H1 (cell line): Measurements from ENCODE around the gene SLC30A10. TPM values are rescaled to one million over a fixed set of nuclear protein-coding genes. Genes with fewer than 3 reads are reported as not detected.

Source experiments
- CTCF ChIA-PET: fragments of 300-600 bp; sonication (Branson Sonifier 250); formaldehyde crosslinking; loops from one replicate; lab custom pipeline; 2021; ENCODE audit not compliant: partially characterized antibody; lab: Charles Lee
- POLR2A ChIA-PET: fragments of 300-600 bp; sonication (Branson Sonifier 250); formaldehyde crosslinking; loops from one replicate; lab custom pipeline; 2021; ENCODE audit warnings: inconsistent platforms; ENCODE audit not compliant: partially characterized antibody; lab: Charles Lee
- DNase-seq, 2 experiments: peaks; one replicate each; pipeline versions ENCODE4 v3.0.0 to v3.0.0-alpha.2; 2010 to 2022; ENCODE audit warnings: low spot score in 2 of 2, low read depth in 1 of 2, mixed read lengths in 1 of 2
- FAIRE-seq: peaks from 2 replicates; lab custom pipeline; 2011; peaks lifted over from hg19 to GRCh38; lab: Jason Lieb, UNC
- H2AFZ ChIP-seq: 2 replicates; pipeline ENCODE4 v1.8.1; 2012; ENCODE audit warnings: low read length, inconsistent platforms
- H2AK5ac ChIP-seq: 2 replicates; pipeline ENCODE4 v1.6.1; 2013; ENCODE audit warnings: low read depth, low read length
- H2BK120ac ChIP-seq: replicated peaks from 2 replicates; pipeline ENCODE3; 2013; ENCODE audit warnings: low read depth, low read length, inconsistent platforms
- H2BK12ac ChIP-seq: 2 replicates; pipeline ENCODE4 v1.6.1; 2013; ENCODE audit warnings: low read depth, low read length
- H2BK15ac ChIP-seq: 2 replicates; pipeline ENCODE4 v1.6.1; 2013; ENCODE audit warnings: low read length
- H2BK20ac ChIP-seq: 2 replicates; pipeline ENCODE4 v1.6.1; 2013; ENCODE audit warnings: low read length
- H2BK5ac ChIP-seq: 2 replicates; pipeline ENCODE4 v1.6.1; 2013; ENCODE audit warnings: low read depth, low read length
- H3K14ac ChIP-seq: 2 replicates; pipeline ENCODE4 v1.6.1; 2013; ENCODE audit warnings: inconsistent platforms; ENCODE audit not compliant: insufficient read length
- H3K18ac ChIP-seq: 2 replicates; pipeline ENCODE4 v1.6.1; 2013; ENCODE audit warnings: low read length; ENCODE audit errors: extremely low read depth
- H3K23ac ChIP-seq: 2 replicates; pipeline ENCODE4 v1.6.1; 2013; ENCODE audit warnings: inconsistent platforms; ENCODE audit not compliant: insufficient read length
- H3K23me2 ChIP-seq: 2 replicates; pipeline ENCODE4 v1.6.1; 2013; ENCODE audit warnings: low read depth, low read length
- H3K27ac ChIP-seq: 2 replicates; pipeline ENCODE4 v1.6.1; 2011; ENCODE audit warnings: low read depth, low read length, inconsistent platforms
- H3K27me3 ChIP-seq, 4 experiments: replicated peaks in 1 of 4; 1 replicate in 1 of 4; 2 replicates in 3 of 4; pipeline versions ENCODE4 v1.6.1 to v1.8.1; 2011 to 2013; ENCODE audit warnings: low read length in 3 of 4, mild to moderate bottlenecking in 3 of 4, inconsistent platforms in 2 of 4, mixed read lengths in 2 of 4, moderate library complexity in 1 of 4; ENCODE audit not compliant: control insufficient read depth in 3 of 4, insufficient read depth in 3 of 4; ENCODE audit errors: extremely low read depth in 1 of 4
- H3K36me3 ChIP-seq, 4 experiments: 2 replicates each; pipeline versions ENCODE4 v1.6.1 to v1.8.1; 2011 to 2013; ENCODE audit warnings: mild to moderate bottlenecking in 4 of 4, low read length in 3 of 4, moderate library complexity in 2 of 4, control low read depth in 1 of 4, inconsistent platforms in 1 of 4; ENCODE audit not compliant: insufficient read depth in 4 of 4, control insufficient read depth in 2 of 4
- H3K4ac ChIP-seq: replicated peaks from 2 replicates; pipeline ENCODE3; 2013; ENCODE audit warnings: low read length, low read depth, mixed read lengths, inconsistent platforms; ENCODE audit not compliant: insufficient read length
- H3K4me1 ChIP-seq, 4 experiments: replicated peaks in 1 of 4; 1 replicate in 1 of 4; 2 replicates in 3 of 4; pipeline versions ENCODE4 v1.6.1 to v1.8.1; 2011 to 2013; ENCODE audit warnings: low read length in 3 of 4, inconsistent platforms in 2 of 4, mixed read lengths in 1 of 4; ENCODE audit not compliant: insufficient read depth in 4 of 4, control insufficient read depth in 3 of 4
- H3K4me2 ChIP-seq, 2 experiments: 2 replicates each; pipeline versions ENCODE4 v1.6.1 to v1.8.1; 2011 to 2013; ENCODE audit warnings: low read depth in 2 of 2, low read length in 2 of 2, control low read depth in 1 of 2, inconsistent platforms in 1 of 2, mild to moderate bottlenecking in 1 of 2; ENCODE audit not compliant: insufficient read depth in 1 of 2
- H3K4me3 ChIP-seq, 4 experiments: fragments of 200-600, 300-600 bp in 1 of 4; sonication (generic), shearing (Covaris generic), sonication (Bioruptor Twin) in 1 of 4; 2 replicates each; pipeline versions ENCODE4 v1.5.1 to v1.8.1; 2011 to 2016; ENCODE audit warnings: low read length in 4 of 4, low read depth in 3 of 4, control low read depth in 2 of 4, inconsistent platforms in 2 of 4, mild to moderate bottlenecking in 2 of 4, mixed read lengths in 1 of 4, moderate library complexity in 1 of 4; ENCODE audit not compliant: insufficient read depth in 2 of 4; ENCODE audit errors: extremely low read depth in 1 of 4
- H3K56ac ChIP-seq: replicated peaks from 2 replicates; pipeline ENCODE3; 2013; ENCODE audit warnings: low read depth, mild to moderate bottlenecking, mixed read lengths, low read length, inconsistent platforms; ENCODE audit not compliant: insufficient read length
- H3K79me1 ChIP-seq: 2 replicates; pipeline ENCODE4 v1.6.1; 2013; ENCODE audit warnings: low read depth, low read length, control low read depth
- H3K79me2 ChIP-seq, 2 experiments: 2 replicates each; pipeline versions ENCODE4 v1.6.1 to v1.8.1; 2012 to 2013; ENCODE audit warnings: low read length in 2 of 2, mild to moderate bottlenecking in 2 of 2, inconsistent platforms in 1 of 2; ENCODE audit not compliant: insufficient read depth in 2 of 2, control insufficient read depth in 1 of 2
- H3K9ac ChIP-seq, 4 experiments: replicated peaks in 1 of 4; 1 replicate in 1 of 4; 2 replicates in 3 of 4; pipeline versions ENCODE4 v1.6.1 to v1.8.1; 2011 to 2013; ENCODE audit warnings: low read depth in 3 of 4, low read length in 3 of 4, control low read depth in 2 of 4, mild to moderate bottlenecking in 2 of 4, moderate library complexity in 2 of 4, inconsistent platforms in 1 of 4; ENCODE audit errors: extremely low read depth in 1 of 4
- H3K9me3 ChIP-seq, 2 experiments: 2 replicates each; pipeline versions ENCODE4 v1.6.1 to v1.8.1; 2012 to 2013; ENCODE audit warnings: mild to moderate bottlenecking in 2 of 2, moderate library complexity in 2 of 2, control low read depth in 1 of 2, inconsistent platforms in 1 of 2, low read depth in 1 of 2, low read length in 1 of 2, mixed read lengths in 1 of 2; ENCODE audit not compliant: insufficient read depth in 2 of 2
- H4K20me1 ChIP-seq, 2 experiments: replicated peaks in 1 of 2; 2 replicates each; pipeline versions ENCODE3 to v1.8.1; 2011 to 2013; ENCODE audit warnings: inconsistent platforms in 2 of 2, low read length in 2 of 2, mild to moderate bottlenecking in 1 of 2; ENCODE audit not compliant: insufficient read depth in 2 of 2, control insufficient read depth in 1 of 2
- H4K5ac ChIP-seq: 2 replicates; pipeline ENCODE4 v1.6.1; 2013; ENCODE audit warnings: low read length, low read depth, mixed read lengths, inconsistent platforms; ENCODE audit not compliant: insufficient read length
- H4K8ac ChIP-seq: 2 replicates; pipeline ENCODE4 v1.8.0; 2013; ENCODE audit warnings: mild to moderate bottlenecking, moderate library complexity, low read length, inconsistent platforms; ENCODE audit not compliant: insufficient read depth; ENCODE audit errors: extremely low read depth
- H4K91ac ChIP-seq: replicated peaks from 2 replicates; pipeline ENCODE3; 2013; ENCODE audit warnings: low read length, mixed read lengths, inconsistent platforms; ENCODE audit not compliant: insufficient read length
- CREB1 ChIP-seq: IDR thresholded peaks from 2 replicates; pipeline ENCODE4 v1.6.1; 2012; ENCODE audit warnings: inconsistent platforms
- HDAC2 ChIP-seq, 2 experiments: fragments of 300-600 bp in 1 of 2; sonication (generic) in 1 of 2; IDR thresholded peaks; 2 replicates each; pipeline ENCODE4 v1.6.1; 2011 to 2012; ENCODE audit warnings: low read depth in 2 of 2, low read length in 2 of 2, mild to moderate bottlenecking in 2 of 2, moderate library complexity in 2 of 2, borderline replicate concordance in 1 of 2, inconsistent platforms in 1 of 2
- NRF1 ChIP-seq: IDR thresholded peaks from 2 replicates; pipeline ENCODE4 v1.6.1; 2011; ENCODE audit warnings: mild to moderate bottlenecking, low read depth, low read length, improper control_type of control experiment
- RAD21 ChIP-seq, 2 experiments: IDR thresholded peaks in 1 of 2; conservative IDR thresholded peaks in 1 of 2; 2 replicates each; pipeline ENCODE4 v1.6.1; 2011; ENCODE audit warnings: low read depth in 2 of 2, low read length in 2 of 2, improper control_type of control experiment in 1 of 2, inconsistent platforms in 1 of 2, mild to moderate bottlenecking in 1 of 2, moderate library complexity in 1 of 2
- SAP30 ChIP-seq: fragments of 300-600 bp; sonication (generic); IDR thresholded peaks from 2 replicates; pipeline ENCODE4 v1.7.1; 2012; ENCODE audit warnings: low read length, moderate library complexity, mild to moderate bottlenecking, inconsistent platforms; ENCODE audit not compliant: insufficient read depth, insufficient replicate concordance
- TAF7 ChIP-seq: optimal IDR thresholded peaks from 2 replicates; pipeline ENCODE3; 2011; ENCODE audit warnings: low read depth, mild to moderate bottlenecking, inconsistent platforms, low read length, moderate library complexity, borderline replicate concordance
- TBP ChIP-seq: IDR thresholded peaks from 2 replicates; pipeline ENCODE4 v1.6.1; 2011; ENCODE audit warnings: low read depth, low read length, improper control_type of control experiment
- USF2 ChIP-seq: IDR thresholded peaks from 2 replicates; pipeline ENCODE4 v1.6.1; 2011; ENCODE audit warnings: low read length, improper control_type of control experiment
- WGBS, 2 experiments: shearing (Covaris generic) in 1 of 2; methylation state at CpG; one replicate each; pipeline versions ENCODE4 v1.1.6 to v1.1.7; 2013 to 2015; ENCODE audit warnings: low lambda C conversion rate in 2 of 2, mixed read lengths in 2 of 2, inconsistent platforms in 1 of 2, low coverage in 1 of 2, missing lambda C conversion rate in 1 of 2; ENCODE audit not compliant: insufficient replicate concordance in 2 of 2, insufficient coverage in 1 of 2, insufficient read length in 1 of 2; ENCODE audit errors: extremely low coverage in 1 of 2, missing lambda C conversion rate in 1 of 2; 5-methylcytosine and 5-hydroxymethylcytosine counted together
- polyA plus RNA-seq, 7 experiments: library from polyadenylated mRNA; depleted of rRNA in 3 of 7; stranded (reverse) in 5 of 7; unstranded in 2 of 7; fragments of >200 nt in 5 of 7; fragments of 200-250 nt in 2 of 7; gene quantifications; 1 replicate in 5 of 7; 2 replicates in 1 of 7; 4 replicates in 1 of 7; pipeline versions ENCODE4 v1.2.1 to v1.2.3, GENCODE V29; 2011 to 2013; ENCODE audit warnings: missing spikeins in 2 of 7, mixed read lengths in 2 of 7
- total RNA-seq: library from RNA; stranded (reverse); fragmentation: NEBNext Ultra II Directional; extraction: Animal tissue kit (Norgen Biotek cat#: 25700); gene quantifications from 2 replicates; pipeline ENCODE4 v1.2.1, GENCODE V29; 2021
- TF ChIP-seq, protein P1 (sequence below), 3 experiments: IDR thresholded peaks; 1 replicate in 2 of 3; 2 replicates in 1 of 3; pipeline versions ENCODE4 v1.5.1 to v1.6.1; 2011; ENCODE audit warnings: low read length in 3 of 3, mild to moderate bottlenecking in 3 of 3, inconsistent platforms in 2 of 3, low read depth in 1 of 3, moderate library complexity in 1 of 3; ENCODE audit not compliant: insufficient read depth in 1 of 3; ENCODE audit errors: control extremely low read depth in 1 of 3

Gene SLC30A10
- total and polyA plus RNA-seq, 2 of the 8 experiments (the other 6 are each of a cell fraction or from before 2014, with no cell fraction given): 0.23 to 0.61 TPM

- H3K14ac ChIP-seq: no peak overlapping the region
- H2BK12ac ChIP-seq: no peak overlapping the region
- ChIA-PET POLR2A (no interaction called here), CTCF (interaction anchor here (1.4 kb wide), 1 partner anchor 15 kb away, joined by 4 read pairs; no protein-coding TSS in a partner anchor)
- H2BK5ac ChIP-seq: no peak overlapping the region
- H3K4me2 ChIP-seq: no peak overlapping the region
- no peak overlapping the region for H3K27ac ChIP-seq
- no peak overlapping the region for H3K56ac ChIP-seq
- no peak overlapping the region for H4K5ac ChIP-seq
- no peaks in the 10 kb centered on the region for H3K79me1 ChIP-seq
- WGBS, 2 experiments: 94% methylated on average over 3 of the region's 3 CpGs; no CpG with 5 or more reads in 1 of the 2 experiments
- no peak overlapping the region for H3K18ac ChIP-seq
- no peak overlapping the region for H2BK120ac ChIP-seq
- no peak overlapping the region for H2AK5ac ChIP-seq
- H3K9me3 ChIP-seq: no peaks in the 10 kb centered on the region
- no peaks in the 10 kb centered on the region for H3K27me3 ChIP-seq
- H3K4me1 ChIP-seq: no peaks in the 10 kb centered on the region
- H3K4me3 ChIP-seq: no peak overlapping the region
- no peak overlapping the region for H4K8ac ChIP-seq
- no peaks in the 10 kb centered on the region for H3K23me2 ChIP-seq
- H4K91ac ChIP-seq: no peak overlapping the region
- no peak overlapping the region for H2BK20ac ChIP-seq
- FAIRE-seq (no peak), DNase-seq (no peak)
- no peak overlapping the region for H3K4ac ChIP-seq
- no peak for TF ChIP-seq RAD21 (IDR thresholded peaks at IDR 0.05 in 1 of 2, conservative IDR thresholded peaks at IDR 0.05 in 1 of 2; ENCODE audit: low read depth in 2 of 2, low read length in 2 of 2)
- no peak for TF ChIP-seq HDAC2 (IDR thresholded peaks at IDR 0.05; ENCODE audit: borderline replicate concordance in 1 of 2, low read depth in 2 of 2, low read length in 2 of 2)
- no peak for TF ChIP-seq USF2
- no peak for TF ChIP-seq CREB1
- TF ChIP-seq, protein P1, sequence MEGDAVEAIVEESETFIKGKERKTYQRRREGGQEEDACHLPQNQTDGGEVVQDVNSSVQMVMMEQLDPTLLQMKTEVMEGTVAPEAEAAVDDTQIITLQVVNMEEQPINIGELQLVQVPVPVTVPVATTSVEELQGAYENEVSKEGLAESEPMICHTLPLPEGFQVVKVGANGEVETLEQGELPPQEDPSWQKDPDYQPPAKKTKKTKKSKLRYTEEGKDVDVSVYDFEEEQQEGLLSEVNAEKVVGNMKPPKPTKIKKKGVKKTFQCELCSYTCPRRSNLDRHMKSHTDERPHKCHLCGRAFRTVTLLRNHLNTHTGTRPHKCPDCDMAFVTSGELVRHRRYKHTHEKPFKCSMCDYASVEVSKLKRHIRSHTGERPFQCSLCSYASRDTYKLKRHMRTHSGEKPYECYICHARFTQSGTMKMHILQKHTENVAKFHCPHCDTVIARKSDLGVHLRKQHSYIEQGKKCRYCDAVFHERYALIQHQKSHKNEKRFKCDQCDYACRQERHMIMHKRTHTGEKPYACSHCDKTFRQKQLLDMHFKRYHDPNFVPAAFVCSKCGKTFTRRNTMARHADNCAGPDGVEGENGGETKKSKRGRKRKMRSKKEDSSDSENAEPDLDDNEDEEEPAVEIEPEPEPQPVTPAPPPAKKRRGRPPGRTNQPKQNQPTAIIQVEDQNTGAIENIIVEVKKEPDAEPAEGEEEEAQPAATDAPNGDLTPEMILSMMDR (IDR thresholded peaks at IDR 0.05; ENCODE audit: control extremely low read depth in 1 of 3, insufficient read depth in 1 of 3, low read depth in 1 of 3, low read length in 3 of 3): no peak
- no peak for TF ChIP-seq NRF1
- TF ChIP-seq TBP: no peak
- TF ChIP-seq TAF7: no peak
- no peak for TF ChIP-seq SAP30
- no peak overlapping the region for H3K9ac ChIP-seq
- H3K23ac ChIP-seq: no peak overlapping the region
- H2AFZ ChIP-seq: no peak overlapping the region
- no peaks in the 10 kb centered on the region for H3K79me2 ChIP-seq
- H4K20me1 ChIP-seq: no peaks in the 10 kb centered on the region
- no peak overlapping the region for H2BK15ac ChIP-seq
- H3K36me3 ChIP-seq: no peaks in the 10 kb centered on the region
Observed at GRCh38 chr1:219882096-219882495, 46.3 kb downstream of the SLC30A10 start.
